Tibial nerve (tissue), 3 donors: ENCODE measurements around the gene CNNM4.

ENCODE experiments used
- CTCF ChIP-seq, 5 experiments: fragments of 200-600 bp in 3 of 5; fragments of 450-650 bp in 2 of 5; sonication (generic) in 3 of 5; IDR thresholded peaks; one replicate each; pipeline ENCODE4 v1.5.1; 2016 to 2019; ENCODE audit warnings: antibody characterized with exemption in 5 of 5, mild to moderate bottlenecking in 3 of 5, moderate library complexity in 2 of 5
- POLR2A ChIP-seq, 2 donors: fragments of 450-650 bp; IDR thresholded peaks; one replicate each; pipeline ENCODE4 v1.6.1; 2017; ENCODE audit warnings: antibody characterized with exemption in 2 of 2, mild to moderate bottlenecking in 2 of 2, moderate library complexity in 2 of 2

GRCh38 chr2:96739633-96740428 is 20.9 kb upstream of the CNNM4 start, which contains the start of gene LMAN2L:
- peak in 1 of 5 experiments; percentile 48 for TF ChIP-seq CTCF (IDR thresholded peaks at IDR 0.05)
- TF ChIP-seq POLR2A (IDR thresholded peaks at IDR 0.05): peak in 1 of 2 donors; percentile 52
